Keratinocyte (primary cell): Measurements from ENCODE around the gene KIAA1958. TPM values are rescaled to one million over a fixed set of nuclear protein-coding genes. Genes with fewer than 3 reads are reported as not detected.

Source experiments
- DNase-seq: peaks from one replicate; pipeline ENCODE4 v3.0.0-alpha.2; 2011; ENCODE audit warnings: low read depth, missing footprints, low spot score
- FAIRE-seq: peaks from 2 replicates; lab custom pipeline; 2011; peaks lifted over from hg19 to GRCh38; lab: Jason Lieb, UNC
- H2AFZ ChIP-seq: 2 replicates; pipeline ENCODE4 v1.6.0; 2012; ENCODE audit warnings: low read length, control low read depth, inconsistent platforms; ENCODE audit not compliant: control insufficient read depth
- H3K27ac ChIP-seq: 2 replicates; pipeline ENCODE4 v1.5.1; 2011; ENCODE audit warnings: low read length; ENCODE audit not compliant: control insufficient read depth, insufficient read depth
- H3K27me3 ChIP-seq: 3 replicates; pipeline ENCODE4 v1.6.0; 2011; ENCODE audit warnings: low read length; ENCODE audit not compliant: control insufficient read depth, insufficient read depth; ENCODE audit errors: extremely low read depth
- H3K36me3 ChIP-seq, 2 experiments: 2 replicates in 1 of 2; 3 replicates in 1 of 2; pipeline ENCODE4 v1.5.1; 2011; ENCODE audit warnings: low read length in 2 of 2, mild to moderate bottlenecking in 1 of 2; ENCODE audit not compliant: control insufficient read depth in 2 of 2, insufficient read depth in 2 of 2; ENCODE audit errors: extremely low read depth in 1 of 2
- H3K4me1 ChIP-seq: 3 replicates; pipeline ENCODE4 v1.5.1; 2011; ENCODE audit warnings: low read length; ENCODE audit not compliant: control insufficient read depth, insufficient read depth; ENCODE audit errors: extremely low read depth
- H3K4me2 ChIP-seq: 3 replicates; pipeline ENCODE4 v1.6.0; 2011; ENCODE audit warnings: low read depth, low read length; ENCODE audit not compliant: control insufficient read depth, insufficient read depth; ENCODE audit errors: extremely low read depth
- H3K4me3 ChIP-seq, 3 experiments: fragments of 200-600 bp in 1 of 3; sonication (generic) in 1 of 3; 2 replicates in 2 of 3; 3 replicates in 1 of 3; pipeline ENCODE4 v1.5.1; 2011 to 2016; ENCODE audit warnings: low read length in 3 of 3, mild to moderate bottlenecking in 3 of 3, control low read depth in 2 of 3, inconsistent platforms in 1 of 3, low read depth in 1 of 3, mixed read lengths in 1 of 3, mixed run types in 1 of 3, moderate library complexity in 1 of 3; ENCODE audit not compliant: control insufficient read depth in 2 of 3, insufficient read depth in 2 of 3; ENCODE audit errors: extremely low read depth in 1 of 3
- H3K79me2 ChIP-seq: 2 replicates; pipeline ENCODE4 v1.6.0; 2012; ENCODE audit warnings: low read length; ENCODE audit not compliant: control insufficient read depth, insufficient read depth
- H3K9ac ChIP-seq: 3 replicates; pipeline ENCODE4 v1.6.0; 2011; ENCODE audit warnings: low read length; ENCODE audit not compliant: control insufficient read depth, insufficient read depth; ENCODE audit errors: extremely low read depth
- H3K9me1 ChIP-seq: 3 replicates; pipeline ENCODE4 v1.6.0; 2011; ENCODE audit warnings: low read length; ENCODE audit not compliant: control insufficient read depth, insufficient read depth; ENCODE audit errors: extremely low read depth
- H3K9me3 ChIP-seq: 2 replicates; pipeline ENCODE4 v1.5.1; 2012; ENCODE audit warnings: low read depth, low read length; ENCODE audit not compliant: control insufficient read depth
- H4K20me1 ChIP-seq: 3 replicates; pipeline ENCODE4 v1.6.0; 2011; ENCODE audit warnings: low read length; ENCODE audit not compliant: control insufficient read depth, insufficient read depth; ENCODE audit errors: extremely low read depth
- EZH2 ChIP-seq: IDR thresholded peaks from one replicate; pipeline ENCODE4 v1.6.1; 2012; ENCODE audit warnings: inconsistent platforms, mild to moderate bottlenecking, low read length, moderate library complexity
- dilution Hi-C: fragments of 300-500 bp; cut with MboI; formaldehyde crosslinking; loops from one replicate; pipeline ENCODE4 v1.7.0; 2020; ENCODE audit warnings: low sequenced_read_pairs; ENCODE audit not compliant: extremely low pct_ligation_motif_present
- polyA plus RNA-seq, 5 experiments: library from polyadenylated mRNA; depleted of rRNA in 3 of 5; stranded (reverse) in 3 of 5; stranded (forward) in 1 of 5; unstranded in 1 of 5; fragments of >200 nt; gene quantifications; 1 replicate in 1 of 5; 2 replicates in 3 of 5; 3 replicates in 1 of 5; pipeline versions ENCODE4 v1.2.1 to v1.2.3, GENCODE V29; 2011 to 2012; ENCODE audit warnings: missing spikeins in 2 of 5, low read depth in 1 of 5, low replicate concordance in 1 of 5
- TF ChIP-seq, protein P1 (sequence below), 3 experiments: IDR thresholded peaks in 1 of 3; conservative IDR thresholded peaks in 1 of 3; optimal IDR thresholded peaks in 1 of 3; 2 replicates in 2 of 3; 3 replicates in 1 of 3; pipeline versions ENCODE3 to v1.5.1; 2011; ENCODE audit warnings: low read length in 3 of 3, mild to moderate bottlenecking in 3 of 3, moderate library complexity in 2 of 3, control low read depth in 1 of 3, inconsistent platforms in 1 of 3; ENCODE audit not compliant: insufficient read depth in 2 of 3; ENCODE audit errors: extremely low read depth in 1 of 3

The KIAA1958 gene
- polyA plus RNA-seq, 1 donor (not counting 4 experiments of a cell fraction or from before 2014, with no cell fraction given) = 0.84 TPM

DNA sequence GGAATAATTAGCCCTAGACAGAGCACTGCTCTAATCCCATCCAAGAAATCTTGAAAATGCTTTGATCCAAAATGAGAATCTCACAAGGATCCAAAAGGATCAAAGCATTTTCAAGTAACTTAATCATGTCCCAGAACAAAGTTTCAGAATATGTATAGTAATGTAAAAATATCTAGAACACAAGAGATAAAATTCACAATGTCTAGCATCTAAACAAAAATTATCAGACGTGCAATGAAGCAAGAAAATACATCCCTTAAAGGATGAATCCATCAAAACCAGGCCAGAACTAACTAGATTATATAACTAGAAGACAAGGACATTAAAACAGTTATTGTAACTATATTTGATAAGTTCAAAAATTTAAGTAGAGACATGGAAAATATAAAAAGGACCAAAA lies 162.0 kb downstream of the KIAA1958 start:
- no peak for DNase-seq
- H3K36me3 ChIP-seq = no peaks in the 10 kb centered on the region
- no peaks in the 10 kb centered on the region for H3K9me3 ChIP-seq
- no peak for FAIRE-seq
- no peak overlapping the region for H2AFZ ChIP-seq
- H3K27ac ChIP-seq = no peak overlapping the region
- TF ChIP-seq, protein P1, sequence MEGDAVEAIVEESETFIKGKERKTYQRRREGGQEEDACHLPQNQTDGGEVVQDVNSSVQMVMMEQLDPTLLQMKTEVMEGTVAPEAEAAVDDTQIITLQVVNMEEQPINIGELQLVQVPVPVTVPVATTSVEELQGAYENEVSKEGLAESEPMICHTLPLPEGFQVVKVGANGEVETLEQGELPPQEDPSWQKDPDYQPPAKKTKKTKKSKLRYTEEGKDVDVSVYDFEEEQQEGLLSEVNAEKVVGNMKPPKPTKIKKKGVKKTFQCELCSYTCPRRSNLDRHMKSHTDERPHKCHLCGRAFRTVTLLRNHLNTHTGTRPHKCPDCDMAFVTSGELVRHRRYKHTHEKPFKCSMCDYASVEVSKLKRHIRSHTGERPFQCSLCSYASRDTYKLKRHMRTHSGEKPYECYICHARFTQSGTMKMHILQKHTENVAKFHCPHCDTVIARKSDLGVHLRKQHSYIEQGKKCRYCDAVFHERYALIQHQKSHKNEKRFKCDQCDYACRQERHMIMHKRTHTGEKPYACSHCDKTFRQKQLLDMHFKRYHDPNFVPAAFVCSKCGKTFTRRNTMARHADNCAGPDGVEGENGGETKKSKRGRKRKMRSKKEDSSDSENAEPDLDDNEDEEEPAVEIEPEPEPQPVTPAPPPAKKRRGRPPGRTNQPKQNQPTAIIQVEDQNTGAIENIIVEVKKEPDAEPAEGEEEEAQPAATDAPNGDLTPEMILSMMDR (optimal IDR thresholded peaks at IDR 0.05 in 1 of 3, IDR thresholded peaks at IDR 0.05 in 1 of 3, conservative IDR thresholded peaks at IDR 0.05 in 1 of 3; ENCODE audit: extremely low read depth in 1 of 3, insufficient read depth in 2 of 3, low read length in 3 of 3) = no peak
- no peak for TF ChIP-seq EZH2
- H3K27me3 ChIP-seq = no peaks in the 10 kb centered on the region
- H3K79me2 ChIP-seq = no peaks in the 10 kb centered on the region
- H4K20me1 ChIP-seq = no peaks in the 10 kb centered on the region
- H3K4me2 ChIP-seq = no peak overlapping the region
- no peaks in the 10 kb centered on the region for H3K9me1 ChIP-seq
- H3K9ac ChIP-seq = no peak overlapping the region
- dilution Hi-C loops = no loop called here
- peaks cover 22% of the 10 kb centered on the region for H3K4me1 ChIP-seq
- no peak overlapping the region for H3K4me3 ChIP-seq

DNA sequence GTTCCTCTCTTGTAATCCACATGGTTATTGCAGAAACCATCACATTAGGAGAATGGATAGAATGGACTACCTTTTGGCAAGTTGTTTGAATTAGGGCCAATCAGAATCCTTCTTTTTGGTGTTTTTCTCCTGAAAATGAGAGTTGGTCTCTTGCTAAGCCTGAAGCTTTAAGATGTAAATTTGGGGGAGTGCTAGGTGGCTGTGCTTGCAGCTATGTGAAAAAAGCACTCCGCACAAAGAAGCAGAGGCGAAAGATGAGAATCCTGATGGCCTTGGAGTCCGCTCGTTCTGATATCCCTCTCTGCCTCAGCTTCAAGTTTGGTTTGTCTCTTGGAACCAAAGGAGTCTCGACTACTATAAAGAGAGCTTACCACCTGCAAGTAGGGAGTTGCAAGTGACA lies 167.7 kb downstream of the KIAA1958 start:
- Histone ChIP-seq H3K4me2 (no peak overlapping the region), H3K9me3 (no peaks in the 10 kb centered on the region), H3K4me3 (no peak overlapping the region), H2AFZ (no peak overlapping the region), H4K20me1 (no peaks in the 10 kb centered on the region), H3K9ac (no peak overlapping the region), H3K79me2 (no peaks in the 10 kb centered on the region), H3K27me3 (no peaks in the 10 kb centered on the region), H3K27ac (no peak overlapping the region), H3K4me1 (no peaks in the 10 kb centered on the region), H3K36me3 (no peaks in the 10 kb centered on the region), H3K9me1 (no peaks in the 10 kb centered on the region)
- DNase-seq (no peak), FAIRE-seq (no peak)
- dilution Hi-C loops = no loop called here
- no peak for TF ChIP-seq EZH2
- TF ChIP-seq, protein P1 (optimal IDR thresholded peaks at IDR 0.05 in 1 of 3, IDR thresholded peaks at IDR 0.05 in 1 of 3, conservative IDR thresholded peaks at IDR 0.05 in 1 of 3; ENCODE audit: extremely low read depth in 1 of 3, insufficient read depth in 2 of 3, low read length in 3 of 3) = no peak
